ENCODE results near the gene SUMO4. TPM values are rescaled to one million over a fixed set of nuclear protein-coding genes. Genes with fewer than 3 reads are reported as not detected.

Gene SUMO4
- polyA plus RNA-seq, 3 donors = 0.22 to 0.29 (median 0.27) TPM

GRCh38 chr6:149446791-149447376 lies 46.8 kb downstream of the SUMO4 start:
- no peak for TF ChIP-seq CTCF (IDR thresholded peaks at IDR 0.05)
- no peak overlapping the region for H3K27ac ChIP-seq (ENCODE audit: low read depth in 1 of 2, low read length in 2 of 2)
- H2AFZ ChIP-seq (ENCODE audit: insufficient read depth, low read depth, low read length, poor library complexity, severe bottlenecking) = no peak overlapping the region
- DNase-seq = no peak
- H3K79me2 ChIP-seq (ENCODE audit: insufficient read depth, low read length) = no peaks in the 10 kb centered on the region
- H3K9me3 ChIP-seq (replicated peaks in 1 of 2; ENCODE audit: control insufficient read depth in 1 of 2, insufficient read depth in 1 of 2, low read length in 2 of 2) = no peaks in the 10 kb centered on the region
- Mint-ChIP-seq H3K27me3 (ENCODE audit: low read depth in 3 of 3) (peaks cover 7 to 18% (median 15%) of the 10 kb centered on the region in 3 donors), H3K27ac (no peak overlapping the region), H3K36me3 (peaks cover 6% of the 10 kb centered on the region in 2 donors), H3K9me3 (peaks cover 0 to 9% (median 3%) of the 10 kb centered on the region in 7 donors), H3K4me3 (no peak overlapping the region), H3K4me1 (peaks cover 4% of the 10 kb centered on the region)
- intact Hi-C loops (cut with micrococcal nuclease) = no loop called here
- H3K27me3 ChIP-seq (ENCODE audit: control insufficient read depth in 2 of 2, insufficient read depth in 2 of 2, low read length in 2 of 2) = peaks cover 4 to 13% of the 10 kb centered on the region in 2 donors
- H3K4me2 ChIP-seq (replicated peaks; ENCODE audit: extremely low read depth, low read length, poor library complexity, severe bottlenecking) = no peak overlapping the region
- no peaks in the 10 kb centered on the region for H3K36me3 ChIP-seq (replicated peaks in 1 of 2; ENCODE audit: control insufficient read depth in 1 of 2, insufficient read depth in 2 of 2, low read length in 2 of 2)
- H3K4me1 ChIP-seq (ENCODE audit: control insufficient read depth in 1 of 2, insufficient read depth in 2 of 2, low read length in 2 of 2) = peaks cover 9 to 15% of the 10 kb centered on the region in 2 donors
- 89% methylated on average over 5 of the region's 5 CpGs for WGBS (ENCODE audit: insufficient coverage)
- H3K9ac ChIP-seq (ENCODE audit: insufficient read depth, low read length, poor library complexity, severe bottlenecking) = no peak overlapping the region
- H4K20me1 ChIP-seq (ENCODE audit: insufficient read depth, low read length) = no peaks in the 10 kb centered on the region
- H3K4me3 ChIP-seq (replicated peaks in 1 of 3; ENCODE audit: low read depth in 2 of 3, low read length in 3 of 3) = no peak overlapping the region

- Histone ChIP-seq H3K27ac (ENCODE audit: low read depth in 1 of 2, low read length in 2 of 2) (no peak overlapping the region), H3K4me1 (ENCODE audit: control insufficient read depth in 1 of 2, insufficient read depth in 2 of 2, low read length in 2 of 2) (peaks cover 10 to 19% of the 10 kb centered on the region in 2 donors), H3K27me3 (ENCODE audit: control insufficient read depth in 2 of 2, insufficient read depth in 2 of 2, low read length in 2 of 2) (peaks cover 4 to 17% of the 10 kb centered on the region in 2 donors), H3K9me3 (replicated peaks in 1 of 2; ENCODE audit: control insufficient read depth in 1 of 2, insufficient read depth in 1 of 2, low read length in 2 of 2) (no peaks in the 10 kb centered on the region), H3K36me3 (replicated peaks in 1 of 2; ENCODE audit: control insufficient read depth in 1 of 2, insufficient read depth in 2 of 2, low read length in 2 of 2) (peaks cover 2 to 9% of the 10 kb centered on the region in 2 donors), H3K4me2 (replicated peaks; ENCODE audit: extremely low read depth, low read length, poor library complexity, severe bottlenecking) (no peak overlapping the region), H3K4me3 (replicated peaks in 1 of 3; ENCODE audit: low read depth in 2 of 3, low read length in 3 of 3) (no peak overlapping the region), H3K9ac (ENCODE audit: insufficient read depth, low read length, poor library complexity, severe bottlenecking) (no peak overlapping the region), H3K79me2 (ENCODE audit: insufficient read depth, low read length) (no peaks in the 10 kb centered on the region), H4K20me1 (ENCODE audit: insufficient read depth, low read length) (no peaks in the 10 kb centered on the region), H2AFZ (ENCODE audit: insufficient read depth, low read depth, low read length, poor library complexity, severe bottlenecking) (no peak overlapping the region)
- Mint-ChIP-seq H3K36me3 (peaks cover 16 to 20% of the 10 kb centered on the region in 2 donors), H3K4me3 (no peak overlapping the region), H3K9me3 (peaks cover 0 to 9% (median 2%) of the 10 kb centered on the region in 7 donors), H3K27ac (no peak overlapping the region), H3K4me1 (peaks cover 8% of the 10 kb centered on the region), H3K27me3 (ENCODE audit: low read depth in 3 of 3) (peaks cover 11 to 20% (median 15%) of the 10 kb centered on the region in 3 donors)
- intact Hi-C loops (cut with micrococcal nuclease) = no loop called here
- TF ChIP-seq CTCF (IDR thresholded peaks at IDR 0.05) = no peak
- no peak for DNase-seq
- 93% methylated on average over 4 of the region's 5 CpGs for WGBS (ENCODE audit: insufficient coverage)
Measured at GRCh38 chr6:149448821-149449453, 48.9 kb downstream of the SUMO4 start.

All from CD14-positive monocyte (primary cell).